ENCODE data around the gene SIGLEC12.

GRCh38 chr19:51458899-51459505 lies 42.6 kb downstream of the SIGLEC12 start:
- no peak for TF ChIP-seq POLR2A (IDR thresholded peaks at IDR 0.05)
- TF ChIP-seq, protein P1, sequence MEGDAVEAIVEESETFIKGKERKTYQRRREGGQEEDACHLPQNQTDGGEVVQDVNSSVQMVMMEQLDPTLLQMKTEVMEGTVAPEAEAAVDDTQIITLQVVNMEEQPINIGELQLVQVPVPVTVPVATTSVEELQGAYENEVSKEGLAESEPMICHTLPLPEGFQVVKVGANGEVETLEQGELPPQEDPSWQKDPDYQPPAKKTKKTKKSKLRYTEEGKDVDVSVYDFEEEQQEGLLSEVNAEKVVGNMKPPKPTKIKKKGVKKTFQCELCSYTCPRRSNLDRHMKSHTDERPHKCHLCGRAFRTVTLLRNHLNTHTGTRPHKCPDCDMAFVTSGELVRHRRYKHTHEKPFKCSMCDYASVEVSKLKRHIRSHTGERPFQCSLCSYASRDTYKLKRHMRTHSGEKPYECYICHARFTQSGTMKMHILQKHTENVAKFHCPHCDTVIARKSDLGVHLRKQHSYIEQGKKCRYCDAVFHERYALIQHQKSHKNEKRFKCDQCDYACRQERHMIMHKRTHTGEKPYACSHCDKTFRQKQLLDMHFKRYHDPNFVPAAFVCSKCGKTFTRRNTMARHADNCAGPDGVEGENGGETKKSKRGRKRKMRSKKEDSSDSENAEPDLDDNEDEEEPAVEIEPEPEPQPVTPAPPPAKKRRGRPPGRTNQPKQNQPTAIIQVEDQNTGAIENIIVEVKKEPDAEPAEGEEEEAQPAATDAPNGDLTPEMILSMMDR (IDR thresholded peaks at IDR 0.05), result no peak
- no peak for TF ChIP-seq EP300 (IDR thresholded peaks at IDR 0.05)

Measured in gastroesophageal sphincter (tissue), 3 donors.